Endothelial cell of umbilical vein (primary cell): ENCODE measurements around the gene ESF1.

Source experiments
- CTCF ChIP-seq, 2 donors: IDR thresholded peaks; 1 replicate in 1 of 2; 2 replicates in 1 of 2; pipeline ENCODE4 v1.5.1; 2011; ENCODE audit warnings: low read length in 2 of 2, mild to moderate bottlenecking in 2 of 2, moderate library complexity in 2 of 2, control low read depth in 1 of 2, inconsistent platforms in 1 of 2, low read depth in 1 of 2; ENCODE audit not compliant: insufficient read depth in 1 of 2; ENCODE audit errors: extremely low read depth in 1 of 2
- EZH2 ChIP-seq: IDR thresholded peaks from 2 replicates; pipeline ENCODE4 v1.6.1; 2012; ENCODE audit warnings: borderline replicate concordance, low read depth, mild to moderate bottlenecking, moderate library complexity, low read length, inconsistent platforms; ENCODE audit not compliant: severe bottlenecking
- JUN ChIP-seq: IDR thresholded peaks from 2 replicates; pipeline ENCODE4 v1.6.1; 2011; ENCODE audit warnings: borderline replicate concordance, low read depth; ENCODE audit not compliant: insufficient read length, insufficient read depth
- MAX ChIP-seq: IDR thresholded peaks from 2 replicates; pipeline ENCODE4 v1.6.1; 2011; ENCODE audit not compliant: insufficient read depth, insufficient read length
- MYC ChIP-seq: IDR thresholded peaks from one replicate; pipeline ENCODE4 v1.6.1; 2011; ENCODE audit warnings: mild to moderate bottlenecking, low read depth, low read length
- POLR2A ChIP-seq: IDR thresholded peaks from 2 replicates; pipeline ENCODE4 v1.6.1; 2012; ENCODE audit warnings: low read depth, mild to moderate bottlenecking, control low read depth, low read length
- POLR2AphosphoS5 ChIP-seq: IDR thresholded peaks from 2 replicates; pipeline ENCODE4 v1.6.1; 2012; ENCODE audit warnings: low read depth, mild to moderate bottlenecking, control low read depth, low read length, moderate library complexity; ENCODE audit not compliant: insufficient read depth

GRCh38 chr20:13692802-13693736 lies 91.7 kb downstream of the ESF1 start:
- TF ChIP-seq JUN (no peak), CTCF (IDR thresholded peaks at IDR 0.05; ENCODE audit: extremely low read depth in 1 of 2, insufficient read depth in 1 of 2, low read depth in 1 of 2, low read length in 2 of 2) (no peak), EZH2 (no peak), MAX (no peak), POLR2AphosphoS5 (no peak), POLR2A (no peak), MYC (no peak)
